Hepatocyte (in vitro differentiated cells): ENCODE results near the gene STX7. TPM values are rescaled to one million over a fixed set of nuclear protein-coding genes. Genes with fewer than 3 reads are reported as not detected.
A peak's percentile ranks its signal among the peaks of the same experiment; 100 is the strongest.
"Not testable (repeated sequence)": the region's sequence is repeated elsewhere in the genome, so short reads cannot be mapped to it uniquely, and the experiment has no call there.

Experiments
- DNase-seq: peaks from one replicate; pipeline ENCODE4 v3.0.0-alpha.2; 2016; ENCODE audit warnings: low spot score
- H2AFZ ChIP-seq: fragments of 200-600 bp; sonication (generic); 2 replicates; pipeline ENCODE4 v1.6.0; 2016; ENCODE audit warnings: antibody characterized with exemption, mild to moderate bottlenecking
- H3K27ac ChIP-seq: fragments of 200-600 bp; sonication (generic); 2 replicates; pipeline ENCODE4 v1.5.1; 2016; ENCODE audit warnings: mild to moderate bottlenecking
- H3K27me3 ChIP-seq: fragments of 200-600 bp; sonication (generic); 2 replicates; pipeline ENCODE4 v1.6.1; 2016
- H3K36me3 ChIP-seq: fragments of 200-600 bp; sonication (generic); replicated peaks from 2 replicates; pipeline ENCODE4 v1.5.1; 2016; ENCODE audit warnings: low read depth; ENCODE audit not compliant: insufficient read depth
- H3K4me1 ChIP-seq: fragments of 200-600 bp; sonication (generic); 2 replicates; pipeline ENCODE4 v1.5.1; 2016; ENCODE audit warnings: mild to moderate bottlenecking, moderate library complexity; ENCODE audit not compliant: insufficient read depth
- H3K4me2 ChIP-seq: fragments of 200-600 bp; sonication (generic); 2 replicates; pipeline ENCODE4 v1.6.0; 2016
- H3K4me3 ChIP-seq: fragments of 200-600 bp; sonication (generic); 2 replicates; pipeline ENCODE4 v1.5.1; 2016; ENCODE audit warnings: mild to moderate bottlenecking
- H3K79me2 ChIP-seq: fragments of 200-600 bp; sonication (generic); 2 replicates; pipeline ENCODE4 v1.6.0; 2017; ENCODE audit warnings: mild to moderate bottlenecking
- H3K9me2 ChIP-seq: fragments of 200-600 bp; sonication (generic); replicated peaks from 2 replicates; pipeline ENCODE4 v1.6.0; 2017; ENCODE audit warnings: mild to moderate bottlenecking; ENCODE audit not compliant: insufficient read depth
- H3K9me3 ChIP-seq: fragments of 200-600 bp; sonication (generic); 2 replicates; pipeline ENCODE4 v1.5.1; 2016; ENCODE audit warnings: low read depth, mild to moderate bottlenecking
- H4K20me1 ChIP-seq: fragments of 200-600 bp; sonication (generic); 2 replicates; pipeline ENCODE4 v1.6.0; 2016; ENCODE audit warnings: mild to moderate bottlenecking; ENCODE audit not compliant: insufficient read depth, poor library complexity, severe bottlenecking
- EZH2 ChIP-seq: fragments of 200-600 bp; sonication (generic); IDR thresholded peaks from 2 replicates; pipeline ENCODE4 v1.6.1; 2016; ENCODE audit warnings: antibody characterized with exemption, mild to moderate bottlenecking, borderline replicate concordance
- EZH2phosphoT487 ChIP-seq: fragments of 200-600 bp; sonication (generic); IDR thresholded peaks from one replicate; pipeline ENCODE4 v1.6.1; 2018; ENCODE audit warnings: antibody characterized with exemption, mild to moderate bottlenecking, low read depth, moderate library complexity; ENCODE audit not compliant: unreplicated experiment, severe bottlenecking
- WGBS: methylation state at CpG from one replicate; pipeline ENCODE4 v1.1.6; 2016; ENCODE audit warnings: low lambda C conversion rate; ENCODE audit errors: missing lambda C conversion rate; 5-methylcytosine and 5-hydroxymethylcytosine counted together
- polyA plus RNA-seq: library from polyadenylated mRNA; unstranded; fragments of >200 nt; fragmentation: Nextera tagmentation; extraction: Ambion mirVana; gene quantifications from 2 replicates; pipeline ENCODE4 v1.2.1, GENCODE V29; 2016
- total RNA-seq: library from RNA; depleted of rRNA; stranded (reverse); fragments of >200 nt; gene quantifications from 2 replicates; pipeline ENCODE4 v1.2.3, GENCODE V29; 2014
- TF ChIP-seq, protein P1 (sequence below): fragments of 200-600 bp; sonication (generic); IDR thresholded peaks from 2 replicates; pipeline ENCODE4 v1.5.1; 2016; ENCODE audit warnings: antibody characterized with exemption, mild to moderate bottlenecking; ENCODE audit not compliant: poor library complexity

The STX7 gene
- total and polyA plus RNA-seq, 2 experiments from 2014 or later = 38.4 to 39.3 TPM

DNA sequence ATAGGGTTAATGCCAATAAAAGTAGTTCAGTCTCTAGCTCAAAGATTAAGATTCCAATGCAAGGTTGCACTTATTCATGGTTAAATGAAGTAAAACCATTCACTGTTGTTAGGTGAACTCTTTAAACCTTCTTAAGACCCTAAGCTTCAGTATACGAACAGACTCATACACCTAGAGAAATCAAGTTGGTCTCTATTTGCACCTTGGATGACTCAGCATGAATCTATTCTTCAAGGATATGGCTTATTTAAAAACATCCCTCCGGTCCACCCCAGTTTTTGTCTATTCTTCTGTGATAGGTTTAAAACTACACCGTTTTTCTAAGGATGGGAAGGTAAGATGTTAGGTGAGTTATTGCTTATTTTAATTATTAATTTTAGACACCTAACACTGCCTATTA is 24.2 kb upstream of the STX7 start:
- no peaks in the 10 kb centered on the region for H4K20me1 ChIP-seq
- no peaks in the 10 kb centered on the region for H3K9me2 ChIP-seq
- no peaks in the 10 kb centered on the region for H3K9me3 ChIP-seq
- TF ChIP-seq, protein P1, sequence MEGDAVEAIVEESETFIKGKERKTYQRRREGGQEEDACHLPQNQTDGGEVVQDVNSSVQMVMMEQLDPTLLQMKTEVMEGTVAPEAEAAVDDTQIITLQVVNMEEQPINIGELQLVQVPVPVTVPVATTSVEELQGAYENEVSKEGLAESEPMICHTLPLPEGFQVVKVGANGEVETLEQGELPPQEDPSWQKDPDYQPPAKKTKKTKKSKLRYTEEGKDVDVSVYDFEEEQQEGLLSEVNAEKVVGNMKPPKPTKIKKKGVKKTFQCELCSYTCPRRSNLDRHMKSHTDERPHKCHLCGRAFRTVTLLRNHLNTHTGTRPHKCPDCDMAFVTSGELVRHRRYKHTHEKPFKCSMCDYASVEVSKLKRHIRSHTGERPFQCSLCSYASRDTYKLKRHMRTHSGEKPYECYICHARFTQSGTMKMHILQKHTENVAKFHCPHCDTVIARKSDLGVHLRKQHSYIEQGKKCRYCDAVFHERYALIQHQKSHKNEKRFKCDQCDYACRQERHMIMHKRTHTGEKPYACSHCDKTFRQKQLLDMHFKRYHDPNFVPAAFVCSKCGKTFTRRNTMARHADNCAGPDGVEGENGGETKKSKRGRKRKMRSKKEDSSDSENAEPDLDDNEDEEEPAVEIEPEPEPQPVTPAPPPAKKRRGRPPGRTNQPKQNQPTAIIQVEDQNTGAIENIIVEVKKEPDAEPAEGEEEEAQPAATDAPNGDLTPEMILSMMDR = no peak
- TF ChIP-seq EZH2phosphoT487 (no peak), EZH2 (no peak)
- H2AFZ ChIP-seq = no peak overlapping the region
- no peaks in the 10 kb centered on the region for H3K27me3 ChIP-seq
- WGBS = 84% methylated on average over 3 of the region's 3 CpGs
- no peak for DNase-seq
- H3K4me3 ChIP-seq = no peak overlapping the region
- H3K4me1 ChIP-seq = no peaks in the 10 kb centered on the region
- H3K4me2 ChIP-seq = no peak overlapping the region
- H3K36me3 ChIP-seq = no peaks in the 10 kb centered on the region
- H3K79me2 ChIP-seq = no peaks in the 10 kb centered on the region
- H3K27ac ChIP-seq = no peak overlapping the region

DNA sequence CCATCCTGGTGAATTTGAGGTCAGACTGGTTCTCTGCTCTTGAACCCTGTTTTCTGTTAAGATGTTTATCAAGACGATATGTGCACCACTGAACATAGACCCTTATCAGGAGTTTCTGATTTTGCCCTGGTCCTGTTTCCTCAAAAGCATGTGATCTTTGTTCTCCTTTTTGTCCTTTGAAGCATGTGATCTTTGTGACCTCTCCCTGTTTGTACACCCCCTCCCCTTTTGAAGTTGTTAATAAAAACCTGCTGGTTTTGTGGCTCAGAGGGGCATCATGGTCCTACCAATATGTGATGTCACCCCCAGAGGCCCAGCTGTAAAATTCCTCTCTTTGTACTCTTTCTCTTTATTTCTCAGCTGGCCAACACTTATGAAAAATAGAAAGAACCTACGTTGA is 21.6 kb upstream of the STX7 start:
- not testable (repeated sequence) for H3K27me3 ChIP-seq, H3K79me2 ChIP-seq, H3K9me3 ChIP-seq, H3K4me1 ChIP-seq, H3K27ac ChIP-seq, H3K4me2 ChIP-seq, H3K4me3 ChIP-seq, H2AFZ ChIP-seq, H3K36me3 ChIP-seq, DNase-seq, H4K20me1 ChIP-seq, H3K9me2 ChIP-seq
- WGBS = 75% methylated on average over 2 of the region's 2 CpGs

GRCh38 chr6:132530293-132530974 is 17.5 kb upstream of the STX7 start:
- WGBS = 26% methylated on average over 9 of the region's 9 CpGs
- peak; percentile 86 for DNase-seq
- TF ChIP-seq EZH2 = no peak
- TF ChIP-seq EZH2phosphoT487 = no peak
- TF ChIP-seq, protein P1 = peak; percentile 92
- Histone ChIP-seq H3K27ac (no peak overlapping the region), H2AFZ (peak overlapping the region; percentile 23), H3K9me3 (no peaks in the 10 kb centered on the region), H3K27me3 (no peaks in the 10 kb centered on the region), H3K79me2 (no peaks in the 10 kb centered on the region), H3K36me3 (no peaks in the 10 kb centered on the region), H4K20me1 (no peaks in the 10 kb centered on the region), H3K4me3 (no peak overlapping the region), H3K4me1 (no peaks in the 10 kb centered on the region), H3K4me2 (peak overlapping the region; percentile 71), H3K9me2 (no peaks in the 10 kb centered on the region)

DNA sequence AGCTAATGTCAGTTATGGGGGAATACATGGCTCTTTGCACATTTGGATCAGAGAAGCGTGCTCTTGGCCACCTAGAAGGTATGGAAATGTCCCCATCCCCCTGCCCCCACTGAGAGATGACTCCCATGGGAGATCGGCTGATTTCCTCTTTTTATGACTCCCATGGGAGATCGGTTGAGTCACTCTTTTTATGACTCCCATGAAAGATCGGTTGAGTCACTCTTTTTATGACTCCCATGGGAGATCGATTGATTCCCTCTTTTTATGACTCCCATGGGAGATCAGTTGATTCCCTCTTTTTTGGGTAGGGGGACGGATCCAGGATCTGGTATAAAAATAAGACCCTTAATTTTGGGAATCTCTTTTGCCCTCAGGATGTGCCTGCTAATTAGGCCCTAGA is 14.9 kb upstream of the STX7 start:
- Histone ChIP-seq H4K20me1 (no peaks in the 10 kb centered on the region), H3K27ac (no peak overlapping the region), H3K9me3 (no peaks in the 10 kb centered on the region), H3K4me3 (no peak overlapping the region), H2AFZ (no peak overlapping the region), H3K36me3 (no peaks in the 10 kb centered on the region), H3K4me1 (no peaks in the 10 kb centered on the region), H3K27me3 (no peaks in the 10 kb centered on the region), H3K4me2 (no peak overlapping the region), H3K79me2 (no peaks in the 10 kb centered on the region), H3K9me2 (no peaks in the 10 kb centered on the region)
- TF ChIP-seq EZH2phosphoT487 = no peak
- 69% methylated on average over 6 of the region's 6 CpGs for WGBS
- peak; percentile 11 for DNase-seq
